ENCODE results near the gene RNF182. TPM values are rescaled to one million over a fixed set of nuclear protein-coding genes. Genes with fewer than 3 reads are reported as not detected.

Gene RNF182
- total RNA-seq, 1 donor from 2014 or later, result 2.8 TPM

GRCh38 chr6:13924146-13924948 lies 405 bp upstream of the RNF182 start:
- peaks cover 16% of the 10 kb centered on the region for H3K4me1 Mint-ChIP-seq (ENCODE audit: unreplicated experiment)
- H3K9me3 Mint-ChIP-seq, result no peaks in the 10 kb centered on the region
- peak overlapping the region; percentile 83 for H3K27ac Mint-ChIP-seq
- TF ChIP-seq, protein P1, sequence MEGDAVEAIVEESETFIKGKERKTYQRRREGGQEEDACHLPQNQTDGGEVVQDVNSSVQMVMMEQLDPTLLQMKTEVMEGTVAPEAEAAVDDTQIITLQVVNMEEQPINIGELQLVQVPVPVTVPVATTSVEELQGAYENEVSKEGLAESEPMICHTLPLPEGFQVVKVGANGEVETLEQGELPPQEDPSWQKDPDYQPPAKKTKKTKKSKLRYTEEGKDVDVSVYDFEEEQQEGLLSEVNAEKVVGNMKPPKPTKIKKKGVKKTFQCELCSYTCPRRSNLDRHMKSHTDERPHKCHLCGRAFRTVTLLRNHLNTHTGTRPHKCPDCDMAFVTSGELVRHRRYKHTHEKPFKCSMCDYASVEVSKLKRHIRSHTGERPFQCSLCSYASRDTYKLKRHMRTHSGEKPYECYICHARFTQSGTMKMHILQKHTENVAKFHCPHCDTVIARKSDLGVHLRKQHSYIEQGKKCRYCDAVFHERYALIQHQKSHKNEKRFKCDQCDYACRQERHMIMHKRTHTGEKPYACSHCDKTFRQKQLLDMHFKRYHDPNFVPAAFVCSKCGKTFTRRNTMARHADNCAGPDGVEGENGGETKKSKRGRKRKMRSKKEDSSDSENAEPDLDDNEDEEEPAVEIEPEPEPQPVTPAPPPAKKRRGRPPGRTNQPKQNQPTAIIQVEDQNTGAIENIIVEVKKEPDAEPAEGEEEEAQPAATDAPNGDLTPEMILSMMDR (conservative IDR thresholded peaks at IDR 0.05), result peak; percentile 22
- H3K27me3 Mint-ChIP-seq, result peaks cover 54% of the 10 kb centered on the region
- H3K4me3 Mint-ChIP-seq, result peak overlapping the region; percentile 94
- no peaks in the 10 kb centered on the region for H3K36me3 Mint-ChIP-seq
- peak; percentile 76 for DNase-seq (ENCODE audit: extremely low spot score, unreplicated experiment)

DNA sequence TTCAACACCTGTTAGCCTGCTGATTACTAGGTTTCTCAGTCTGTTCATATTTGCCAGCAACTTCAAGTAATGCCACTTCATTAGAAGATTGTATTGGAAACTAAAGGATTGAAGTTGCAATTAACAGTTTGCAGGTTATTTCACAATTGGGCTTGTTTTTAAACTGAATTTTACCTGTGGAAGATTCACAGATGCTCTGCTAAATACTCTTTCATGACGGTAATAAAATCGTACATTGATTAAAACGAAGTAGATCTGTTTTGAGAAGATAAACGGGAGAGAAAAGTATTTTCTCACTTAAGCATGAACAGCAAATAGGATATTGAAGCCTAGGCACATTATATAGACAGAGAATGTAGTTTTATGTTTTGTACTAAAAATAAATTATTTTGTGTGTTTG lies 1.6 kb downstream of the RNF182 start:
- Mint-ChIP-seq H3K4me3 (peak overlapping the region; percentile 48), H3K27ac (no peak overlapping the region), H3K27me3 (peaks cover 59% of the 10 kb centered on the region), H3K36me3 (no peaks in the 10 kb centered on the region), H3K9me3 (no peaks in the 10 kb centered on the region), H3K4me1 (ENCODE audit: unreplicated experiment) (peaks cover 16% of the 10 kb centered on the region)
- TF ChIP-seq, protein P1 (conservative IDR thresholded peaks at IDR 0.05), result no peak
- no peak for DNase-seq (ENCODE audit: extremely low spot score, unreplicated experiment)

DNA sequence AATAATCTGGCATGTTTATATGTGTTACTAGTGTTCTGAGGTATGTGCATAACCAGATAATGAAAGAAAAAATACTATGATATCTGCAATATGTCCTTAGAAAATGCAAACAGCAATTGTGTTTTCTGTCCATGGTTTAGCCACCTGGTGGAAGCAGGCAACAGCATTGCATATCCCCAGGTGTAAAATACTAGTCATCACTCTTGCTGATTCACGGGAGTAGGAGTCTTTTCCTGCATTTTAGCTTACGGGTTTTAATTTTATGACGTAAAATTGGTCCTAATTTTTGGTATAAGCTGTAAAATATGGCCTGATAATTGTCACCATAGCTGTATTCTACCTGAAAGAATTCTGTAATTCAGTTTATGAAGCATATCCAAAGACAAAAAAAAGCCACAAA lies 2.5 kb downstream of the RNF182 start:
- H3K27ac Mint-ChIP-seq, result no peak overlapping the region
- DNase-seq (ENCODE audit: extremely low spot score, unreplicated experiment), result no peak
- TF ChIP-seq, protein P1 (conservative IDR thresholded peaks at IDR 0.05), result peak; percentile 39
- peak overlapping the region; percentile 48 for H3K4me3 Mint-ChIP-seq
- H3K9me3 Mint-ChIP-seq, result no peaks in the 10 kb centered on the region
- H3K27me3 Mint-ChIP-seq, result peaks cover 59% of the 10 kb centered on the region
- H3K4me1 Mint-ChIP-seq (ENCODE audit: unreplicated experiment), result peaks cover 16% of the 10 kb centered on the region
- no peaks in the 10 kb centered on the region for H3K36me3 Mint-ChIP-seq

DNA sequence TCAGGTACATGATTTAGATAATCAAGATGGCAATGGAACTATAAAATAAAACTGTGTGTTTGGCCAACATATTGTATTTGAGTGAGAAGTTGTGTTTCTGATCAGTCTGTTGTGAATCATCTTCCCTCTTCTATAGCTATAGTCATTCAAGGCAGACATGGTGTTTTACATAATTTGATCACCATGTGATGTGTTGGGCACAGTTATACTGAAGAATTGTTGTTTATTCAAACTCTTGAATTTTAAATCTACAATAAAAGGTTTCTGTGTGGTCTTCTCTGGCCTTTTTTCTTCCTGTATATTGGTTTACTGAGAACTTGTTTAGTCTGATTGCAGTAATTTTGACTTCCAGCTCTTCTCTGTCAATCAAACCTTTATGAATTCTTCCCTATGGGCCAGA lies 4.4 kb downstream of the RNF182 start:
- no peak for DNase-seq (ENCODE audit: extremely low spot score, unreplicated experiment)
- no peaks in the 10 kb centered on the region for H3K36me3 Mint-ChIP-seq
- TF ChIP-seq, protein P1 (conservative IDR thresholded peaks at IDR 0.05), result no peak
- H3K4me1 Mint-ChIP-seq (ENCODE audit: unreplicated experiment), result peaks cover 9% of the 10 kb centered on the region
- peaks cover 44% of the 10 kb centered on the region for H3K27me3 Mint-ChIP-seq
- no peaks in the 10 kb centered on the region for H3K9me3 Mint-ChIP-seq
- H3K4me3 Mint-ChIP-seq, result no peak overlapping the region
- H3K27ac Mint-ChIP-seq, result no peak overlapping the region

DNA sequence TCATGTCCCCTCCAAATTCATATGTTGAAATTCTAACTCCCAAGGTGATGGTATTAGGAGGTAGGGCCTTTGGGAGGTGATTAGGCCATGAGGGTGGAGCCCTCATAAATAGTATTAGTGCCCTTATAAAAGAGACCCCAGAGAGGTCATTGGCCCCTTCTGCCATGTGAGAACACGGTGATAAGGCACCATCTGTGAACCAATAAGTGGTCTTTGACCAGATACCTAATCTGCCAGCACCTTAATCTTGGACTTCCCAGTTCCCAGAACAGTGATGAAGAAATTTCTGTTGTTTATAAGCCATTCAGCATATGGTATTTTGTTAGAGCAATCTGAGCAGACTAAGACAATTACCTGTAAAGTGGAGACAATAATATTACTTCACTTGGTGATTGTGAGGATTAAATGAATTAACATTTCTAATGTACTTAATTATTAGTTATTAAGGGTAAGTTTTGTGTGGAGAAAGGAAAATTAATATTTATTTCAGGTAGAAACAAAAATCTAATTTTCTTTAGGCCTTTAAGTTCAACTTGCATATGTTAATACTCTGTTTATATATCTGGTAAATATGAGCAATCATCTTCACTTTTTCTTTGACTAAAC lies 7.1 kb downstream of the RNF182 start:
- Mint-ChIP-seq H3K4me1 (ENCODE audit: unreplicated experiment) (no peaks in the 10 kb centered on the region), H3K27me3 (peaks cover 23% of the 10 kb centered on the region), H3K36me3 (no peaks in the 10 kb centered on the region), H3K27ac (no peak overlapping the region), H3K9me3 (no peaks in the 10 kb centered on the region), H3K4me3 (no peak overlapping the region)
- TF ChIP-seq, protein P1 (conservative IDR thresholded peaks at IDR 0.05), result no peak
- no peak for DNase-seq (ENCODE audit: extremely low spot score, unreplicated experiment)

Measured in type B pancreatic cell (in vitro differentiated cells).